ENCODE measurements around the gene FERMT3. TPM values are rescaled to one million over a fixed set of nuclear protein-coding genes. Genes with fewer than 3 reads are reported as not detected.

Gene FERMT3
- total and polyA plus RNA-seq, 2 donors (not counting 1 experiment from before 2014, with no cell fraction given) = 1.9 to 3.6 TPM

DNA sequence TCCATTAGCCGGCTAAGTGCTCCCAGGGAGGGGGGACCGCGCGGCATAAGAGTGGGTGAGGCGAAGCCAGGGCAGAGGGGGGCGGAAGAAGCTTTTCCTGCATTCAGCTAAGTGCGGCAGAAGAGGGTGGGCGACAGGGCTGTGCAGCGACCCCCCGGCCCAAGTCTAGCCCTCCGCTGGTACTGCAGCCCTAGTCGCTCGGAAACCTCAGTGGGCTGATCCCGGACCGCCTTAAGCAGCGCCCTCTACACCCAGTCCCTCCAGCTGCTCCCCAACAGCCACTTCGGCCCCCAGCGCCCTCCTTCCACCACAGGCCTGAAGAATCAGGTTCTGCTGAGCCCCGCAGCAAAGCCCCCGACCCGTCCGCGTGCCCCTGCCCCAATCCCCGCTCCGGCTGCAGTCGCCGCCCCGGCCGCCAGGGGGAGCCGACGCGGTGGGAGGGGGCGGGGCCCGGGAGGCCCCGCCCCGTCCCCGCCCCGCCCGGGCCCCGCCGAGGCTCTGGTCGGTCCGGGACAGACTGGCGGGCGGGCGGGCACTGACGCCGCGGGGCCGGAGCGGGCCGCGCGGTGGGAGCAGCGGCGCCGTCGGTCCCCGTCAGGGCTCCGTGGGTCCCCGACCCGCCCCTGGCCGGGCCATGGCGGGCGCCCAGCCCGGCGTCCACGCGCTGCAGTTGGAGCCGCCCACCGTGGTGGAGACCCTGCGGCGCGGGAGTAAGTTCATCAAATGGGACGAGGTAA lies 44.7 kb downstream of the FERMT3 start, which contains the start of gene PLCB3:
Gene PLCB3, plus strand, starts transcription at position 515 of the 737 bp plus-strand sequence. Its CDS starts 120 bp downstream, at position 635.
- TF ChIP-seq EZH2 (IDR thresholded peaks at IDR 0.05; ENCODE audit: low read length, missing control alignments) = no peak
- TF ChIP-seq, protein P1, sequence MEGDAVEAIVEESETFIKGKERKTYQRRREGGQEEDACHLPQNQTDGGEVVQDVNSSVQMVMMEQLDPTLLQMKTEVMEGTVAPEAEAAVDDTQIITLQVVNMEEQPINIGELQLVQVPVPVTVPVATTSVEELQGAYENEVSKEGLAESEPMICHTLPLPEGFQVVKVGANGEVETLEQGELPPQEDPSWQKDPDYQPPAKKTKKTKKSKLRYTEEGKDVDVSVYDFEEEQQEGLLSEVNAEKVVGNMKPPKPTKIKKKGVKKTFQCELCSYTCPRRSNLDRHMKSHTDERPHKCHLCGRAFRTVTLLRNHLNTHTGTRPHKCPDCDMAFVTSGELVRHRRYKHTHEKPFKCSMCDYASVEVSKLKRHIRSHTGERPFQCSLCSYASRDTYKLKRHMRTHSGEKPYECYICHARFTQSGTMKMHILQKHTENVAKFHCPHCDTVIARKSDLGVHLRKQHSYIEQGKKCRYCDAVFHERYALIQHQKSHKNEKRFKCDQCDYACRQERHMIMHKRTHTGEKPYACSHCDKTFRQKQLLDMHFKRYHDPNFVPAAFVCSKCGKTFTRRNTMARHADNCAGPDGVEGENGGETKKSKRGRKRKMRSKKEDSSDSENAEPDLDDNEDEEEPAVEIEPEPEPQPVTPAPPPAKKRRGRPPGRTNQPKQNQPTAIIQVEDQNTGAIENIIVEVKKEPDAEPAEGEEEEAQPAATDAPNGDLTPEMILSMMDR (conservative IDR thresholded peaks at IDR 0.05 in 1 of 2, IDR thresholded peaks at IDR 0.05 in 1 of 2; ENCODE audit: low read depth in 1 of 2, low read length in 2 of 2) = peak; percentile 13 to 31
- Histone ChIP-seq H3K79me2 (ENCODE audit: control insufficient read depth, insufficient read depth, low read length) (peaks cover 25% of the 10 kb centered on the region), H3K9ac (ENCODE audit: insufficient read depth, low read length) (peak within 1 kb of the TSS; percentile 76), H3K27me3 (ENCODE audit: control insufficient read depth, insufficient read depth, low read length) (no peaks in the 10 kb centered on the region), H2AFZ (ENCODE audit: low read length) (peak within 1 kb of the TSS; percentile 57), H3K4me1 (ENCODE audit: control insufficient read depth, extremely low read depth, insufficient read depth, low read length) (peaks cover 8% of the 10 kb centered on the region), H3K9me3 (ENCODE audit: control insufficient read depth, insufficient read depth, low read depth, low read length) (no peaks in the 10 kb centered on the region), H4K20me1 (ENCODE audit: control insufficient read depth, extremely low read depth, insufficient read depth, low read length) (no peaks in the 10 kb centered on the region), H3K27ac (ENCODE audit: insufficient read depth, low read length) (peak within 1 kb of the TSS; percentile 63), H3K36me3 (ENCODE audit: control insufficient read depth, insufficient read depth, low read length) (peaks cover 10% of the 10 kb centered on the region), H3K4me2 (ENCODE audit: extremely low read depth, insufficient read depth, low read length) (peak within 1 kb of the TSS; percentile 92), H3K4me3 (replicated peaks in 1 of 4; ENCODE audit: control extremely low read depth in 1 of 4, insufficient read depth in 1 of 4, low read depth in 3 of 4, low read length in 4 of 4) (peak within 1 kb of the TSS; percentile 79 to 98 (median 88))
- DNase-seq (ENCODE audit: low read depth in 2 of 2) = peak; percentile 12 to 38

DNA sequence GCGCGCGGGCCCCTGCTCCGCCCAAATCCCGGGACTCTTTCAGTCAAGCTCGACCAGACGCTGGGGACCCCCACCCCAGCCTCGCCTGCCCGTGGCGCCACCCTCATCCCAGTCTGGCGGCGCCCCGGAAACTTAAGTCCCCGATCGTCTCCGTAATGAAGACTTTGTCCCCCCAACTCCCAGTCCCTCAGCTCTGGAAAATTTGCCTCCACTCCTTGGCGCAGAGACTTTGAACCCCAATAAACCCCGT lies 45.2 kb downstream of the FERMT3 start:
- DNase-seq (ENCODE audit: low read depth in 2 of 2) = no peak
- Histone ChIP-seq H2AFZ (ENCODE audit: low read length) (no peak overlapping the region), H3K27ac (ENCODE audit: insufficient read depth, low read length) (peak overlapping the region; percentile 63), H3K4me2 (ENCODE audit: extremely low read depth, insufficient read depth, low read length) (peak overlapping the region; percentile 92), H3K79me2 (ENCODE audit: control insufficient read depth, insufficient read depth, low read length) (peaks cover 24% of the 10 kb centered on the region), H3K4me3 (replicated peaks in 1 of 4; ENCODE audit: control extremely low read depth in 1 of 4, insufficient read depth in 1 of 4, low read depth in 3 of 4, low read length in 4 of 4) (peak overlapping the region; percentile 79 to 98 (median 88)), H3K9me3 (ENCODE audit: control insufficient read depth, insufficient read depth, low read depth, low read length) (no peaks in the 10 kb centered on the region), H3K4me1 (ENCODE audit: control insufficient read depth, extremely low read depth, insufficient read depth, low read length) (peaks cover 8% of the 10 kb centered on the region), H3K27me3 (ENCODE audit: control insufficient read depth, insufficient read depth, low read length) (no peaks in the 10 kb centered on the region), H3K9ac (ENCODE audit: insufficient read depth, low read length) (peak overlapping the region; percentile 76), H4K20me1 (ENCODE audit: control insufficient read depth, extremely low read depth, insufficient read depth, low read length) (no peaks in the 10 kb centered on the region), H3K36me3 (ENCODE audit: control insufficient read depth, insufficient read depth, low read length) (peaks cover 14% of the 10 kb centered on the region)
- TF ChIP-seq, protein P1 (conservative IDR thresholded peaks at IDR 0.05 in 1 of 2, IDR thresholded peaks at IDR 0.05 in 1 of 2; ENCODE audit: low read depth in 1 of 2, low read length in 2 of 2) = no peak
- TF ChIP-seq EZH2 (IDR thresholded peaks at IDR 0.05; ENCODE audit: low read length, missing control alignments) = no peak

DNA sequence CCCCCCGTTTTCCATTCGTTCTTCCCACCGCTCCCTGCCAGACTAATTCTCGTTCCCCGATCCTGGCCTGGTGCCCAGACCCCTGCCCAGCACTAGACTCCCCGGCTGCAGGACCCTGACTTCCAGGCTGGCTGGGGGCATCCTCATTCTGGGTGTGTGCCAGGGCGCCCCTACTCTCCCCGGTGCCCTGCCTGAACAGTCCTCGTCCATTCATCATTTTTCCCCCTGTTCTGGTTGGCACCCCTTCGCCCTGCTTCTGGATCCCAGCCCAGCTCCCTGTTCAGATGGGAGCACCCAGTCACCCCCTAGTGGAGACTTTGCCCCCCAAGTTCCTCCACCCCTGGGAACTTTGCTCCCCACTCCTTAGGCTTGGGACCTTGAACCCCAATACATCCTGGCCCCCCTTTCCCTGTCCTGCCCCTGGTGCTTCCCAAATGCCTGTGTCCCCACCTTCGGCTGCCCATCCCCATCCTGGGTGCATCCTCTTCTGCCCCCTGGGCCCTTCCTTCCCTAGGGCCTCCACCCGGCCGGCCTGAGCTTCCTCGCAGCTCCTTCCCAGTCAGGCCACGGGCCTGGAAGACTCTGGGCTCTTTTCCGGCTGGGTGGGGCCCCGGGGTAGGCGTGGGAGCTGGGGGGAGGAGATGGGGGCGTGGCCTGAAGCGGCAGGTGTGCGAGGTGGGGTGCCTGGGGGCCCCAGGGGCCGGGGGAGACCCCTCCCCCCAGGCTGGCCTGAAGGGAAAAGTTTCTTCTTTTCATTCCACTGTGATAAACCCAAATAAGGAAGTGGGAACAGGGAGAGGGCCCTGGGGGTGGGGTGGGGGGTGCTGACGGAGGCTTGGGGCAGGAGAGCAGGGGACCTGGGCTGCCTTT lies 45.7 kb downstream of the FERMT3 start:
- H3K27me3 ChIP-seq (ENCODE audit: control insufficient read depth, insufficient read depth, low read length) = no peaks in the 10 kb centered on the region
- no peaks in the 10 kb centered on the region for H3K9me3 ChIP-seq (ENCODE audit: control insufficient read depth, insufficient read depth, low read depth, low read length)
- H3K9ac ChIP-seq (ENCODE audit: insufficient read depth, low read length) = peak overlapping the region; percentile 76
- TF ChIP-seq, protein P1 (conservative IDR thresholded peaks at IDR 0.05 in 1 of 2, IDR thresholded peaks at IDR 0.05 in 1 of 2; ENCODE audit: low read depth in 1 of 2, low read length in 2 of 2) = peak; percentile 42 to 44
- no peak for TF ChIP-seq EZH2 (IDR thresholded peaks at IDR 0.05; ENCODE audit: low read length, missing control alignments)
- peak overlapping the region; percentile 63 for H3K27ac ChIP-seq (ENCODE audit: insufficient read depth, low read length)
- peaks cover 14% of the 10 kb centered on the region for H3K36me3 ChIP-seq (ENCODE audit: control insufficient read depth, insufficient read depth, low read length)
- H3K79me2 ChIP-seq (ENCODE audit: control insufficient read depth, insufficient read depth, low read length) = peaks cover 24% of the 10 kb centered on the region
- DNase-seq (ENCODE audit: low read depth in 2 of 2) = peak; percentile 25
- no peak overlapping the region for H2AFZ ChIP-seq (ENCODE audit: low read length)
- H3K4me3 ChIP-seq (replicated peaks in 1 of 4; ENCODE audit: control extremely low read depth in 1 of 4, insufficient read depth in 1 of 4, low read depth in 3 of 4, low read length in 4 of 4) = peak overlapping the region; percentile 79 to 98 (median 88)
- no peaks in the 10 kb centered on the region for H4K20me1 ChIP-seq (ENCODE audit: control insufficient read depth, extremely low read depth, insufficient read depth, low read length)
- peaks cover 8% of the 10 kb centered on the region for H3K4me1 ChIP-seq (ENCODE audit: control insufficient read depth, extremely low read depth, insufficient read depth, low read length)
- H3K4me2 ChIP-seq (ENCODE audit: extremely low read depth, insufficient read depth, low read length) = peak overlapping the region; percentile 92

All from fibroblast of lung (primary cell).